HepG2 (cell line): Measurements from ENCODE around the gene CPVL. TPM values are rescaled to one million over a fixed set of nuclear protein-coding genes. Genes with fewer than 3 reads are reported as not detected.

Experiments used
- ATAC-seq: fragments of 200-7000 bp; cut with Tn5 transposase; 3 replicates; pipeline ENCODE4 v1.9.1; 2020; ENCODE audit warnings: mild to moderate bottlenecking, moderate library complexity
- BruUV-seq: library from RNA; stranded (reverse); fragments of 400-500 nt; replicated peaks from 2 replicates; lab custom pipeline; 2021; lab: Mats Ljungman, UMichigan
- CTCF ChIA-PET: fragments of 300-600 bp; formaldehyde crosslinking; extraction: SDS; loops from one replicate; lab custom pipeline; 2021; ENCODE audit warnings: low total read pairs, inconsistent platforms, low intra/inter-chr PET ratio; lab: Yijun Ruan, JAX
- POLR2A ChIA-PET: fragments of 350-600 bp; sonication (Branson Sonifier 250); formaldehyde crosslinking; loops from one replicate; lab custom pipeline; 2020; ENCODE audit warnings: antibody characterized with exemption, inconsistent platforms; lab: Yijun Ruan, JAX
- DNase-seq: peaks from one replicate; pipeline ENCODE4 v3.0.0-alpha.2; 2015; ENCODE audit warnings: low spot score
- FAIRE-seq: peaks from 3 replicates; lab custom pipeline; 2011; peaks lifted over from hg19 to GRCh38; lab: Jason Lieb, UNC
- H2AFZ ChIP-seq: one replicate; pipeline ENCODE4 v1.6.1; 2011; ENCODE audit warnings: low read length, inconsistent platforms
- H3K27ac ChIP-seq: fragments of 300-600 bp; 3 replicates; pipeline ENCODE4 v1.8.0; 2011; ENCODE audit warnings: mixed run types, mild to moderate bottlenecking, mixed read lengths, low read length, inconsistent platforms; ENCODE audit not compliant: insufficient read depth; ENCODE audit errors: extremely low read length
- H3K27me3 ChIP-seq, 2 experiments: fragments of 200-600 bp in 1 of 2; 2 replicates in 1 of 2; 3 replicates in 1 of 2; pipeline versions ENCODE4 v1.6.0 to v1.8.0; 2011; ENCODE audit warnings: low read length in 2 of 2, mild to moderate bottlenecking in 2 of 2, moderate library complexity in 2 of 2, inconsistent platforms in 1 of 2; ENCODE audit not compliant: insufficient read depth in 2 of 2, control insufficient read depth in 1 of 2
- H3K36me3 ChIP-seq, 2 experiments: fragments of 200-600 bp in 1 of 2; replicated peaks in 1 of 2; 2 replicates in 1 of 2; 3 replicates in 1 of 2; pipeline versions ENCODE4 v1.5.1 to v1.8.0; 2011; ENCODE audit warnings: low read length in 2 of 2, inconsistent platforms in 1 of 2; ENCODE audit not compliant: insufficient read depth in 2 of 2, control insufficient read depth in 1 of 2
- H3K4me1 ChIP-seq: 2 replicates; pipeline ENCODE4 v1.5.1; 2012; ENCODE audit warnings: low read length, inconsistent platforms; ENCODE audit not compliant: insufficient read depth
- H3K4me2 ChIP-seq: 2 replicates; pipeline ENCODE4 v1.6.0; 2011; ENCODE audit warnings: low read depth, low read length, inconsistent platforms
- H3K4me3 ChIP-seq, 3 experiments: fragments of 200-600 bp in 1 of 3; sonication (generic), shearing (Covaris generic) in 1 of 3; replicated peaks in 1 of 3; 2 replicates each; pipeline ENCODE4 v1.5.1; 2011 to 2016; ENCODE audit warnings: low read length in 3 of 3, inconsistent platforms in 2 of 3, low read depth in 2 of 3, mild to moderate bottlenecking in 2 of 3, control low read depth in 1 of 3, mixed read lengths in 1 of 3; ENCODE audit not compliant: insufficient read depth in 1 of 3
- H3K79me2 ChIP-seq: one replicate; pipeline ENCODE4 v1.6.1; 2011; ENCODE audit warnings: low read length, inconsistent platforms; ENCODE audit not compliant: insufficient read depth
- H3K9ac ChIP-seq: 2 replicates; pipeline ENCODE4 v1.6.0; 2011; ENCODE audit warnings: mild to moderate bottlenecking, low read depth, low read length, inconsistent platforms; ENCODE audit not compliant: insufficient read depth
- H3K9me3 ChIP-seq: 2 replicates; pipeline ENCODE4 v1.5.1; 2012; ENCODE audit warnings: mild to moderate bottlenecking, low read length
- H4K20me1 ChIP-seq: 2 replicates; pipeline ENCODE4 v1.6.0; 2011; ENCODE audit warnings: inconsistent platforms, mild to moderate bottlenecking, low read length, moderate library complexity; ENCODE audit not compliant: insufficient read depth
- AFF4 ChIP-seq: sonication (generic); formaldehyde crosslinking; IDR thresholded peaks from 2 replicates; pipeline ENCODE4 v1.4.0; 2020; ENCODE audit warnings: missing genetic modification reagents
- EED ChIP-seq: sonication (generic); formaldehyde crosslinking; IDR thresholded peaks from 2 replicates; pipeline ENCODE4 v1.5.0; 2020; ENCODE audit warnings: mild to moderate bottlenecking, missing genetic modification reagents
- GPBP1L1 ChIP-seq: sonication (generic); formaldehyde crosslinking; IDR thresholded peaks from 2 replicates; pipeline ENCODE4 v1.5.0; 2020; ENCODE audit warnings: mild to moderate bottlenecking, missing genetic modification reagents
- GTF3A ChIP-seq: sonication (generic); formaldehyde crosslinking; conservative IDR thresholded peaks from 2 replicates; pipeline ENCODE4 v1.4.0; 2020; ENCODE audit warnings: mild to moderate bottlenecking, missing genetic modification reagents
- ZMYM4 ChIP-seq: sonication (generic); formaldehyde crosslinking; IDR thresholded peaks from 2 replicates; pipeline ENCODE4 v1.8.1; 2023; ENCODE audit warnings: mild to moderate bottlenecking, missing genetic modification reagents
- ZNF383 ChIP-seq: sonication (generic); formaldehyde crosslinking; IDR thresholded peaks from 2 replicates; pipeline ENCODE4 v1.4.0; 2020; ENCODE audit warnings: missing genetic modification reagents, mild to moderate bottlenecking, borderline replicate concordance
- ZSCAN21 ChIP-seq: sonication (generic); formaldehyde crosslinking; IDR thresholded peaks from 2 replicates; pipeline ENCODE4 v1.8.0; 2022; ENCODE audit warnings: mild to moderate bottlenecking, missing genetic modification reagents, moderate library complexity, borderline replicate concordance
- WGBS: methylation state at CpG from one replicate; pipeline ENCODE4 v1.1.6; 2017; ENCODE audit warnings: low lambda C conversion rate; 5-methylcytosine and 5-hydroxymethylcytosine counted together
- in situ Hi-C: cut with HindIII; loops from 2 replicates; pipeline ENCODE4 v1.10.0; 2017; ENCODE audit warnings: low pct_unique_long_range_greater_than_20kb; ENCODE audit not compliant: extremely low pct_ligation_motif_present
- intact Hi-C: fragments of 100-400 bp; cut with micrococcal nuclease; formaldehyde crosslinking; loops from one replicate; pipeline ENCODE4 v1.10.0; 2022; ENCODE audit not compliant: unreplicated experiment
- polyA plus RNA-seq, 8 experiments: library from polyadenylated mRNA; depleted of rRNA in 3 of 8; stranded (reverse) in 7 of 8; unstranded in 1 of 8; fragments of >200 nt; fragmentation: Illumina TruSeq in 4 of 8; extraction: Trizol in 4 of 8; gene quantifications; 2 replicates each; pipeline versions ENCODE4 v1.2.1 to v1.2.3, GENCODE V29; 2011 to 2016; ENCODE audit warnings: low read depth in 4 of 8, missing spikeins in 1 of 8, mixed read lengths in 1 of 8; ENCODE audit not compliant: insufficient read depth in 1 of 8
- total RNA-seq, 5 experiments: library from RNA; depleted of rRNA; stranded (reverse); fragments of >200 nt; fragmentation: Illumina TruSeq; extraction: Trizol; gene quantifications; 2 replicates each; pipeline ENCODE4 v1.2.3, GENCODE V29; 2016; ENCODE audit warnings: low read depth in 1 of 5

CPVL gene
- total and polyA plus RNA-seq, 2 of the 13 experiments (the other 11 are each of a cell fraction or from before 2014, with no cell fraction given), result 59.2 to 294 TPM

DNA sequence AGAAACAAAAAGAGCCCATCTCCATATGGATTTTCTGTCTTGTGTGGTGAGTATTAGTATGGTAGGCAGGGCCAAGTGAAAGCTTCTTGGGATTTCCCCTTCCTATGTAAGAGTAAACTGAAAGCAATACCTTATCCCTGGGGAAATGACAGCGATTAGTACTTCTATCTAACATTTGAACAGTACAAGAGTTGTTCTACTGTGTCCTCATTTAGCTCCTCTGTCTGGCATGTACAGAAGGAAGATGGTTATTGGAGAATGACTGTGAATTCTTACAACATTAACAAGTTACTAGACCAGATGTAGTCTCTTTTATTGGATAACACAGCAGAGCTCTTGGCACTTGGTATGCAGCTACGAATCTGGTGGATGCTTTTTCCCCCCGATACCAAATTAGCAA lies 170.3 kb downstream of the CPVL start:
- Histone ChIP-seq H3K9me3 (peaks cover 12% of the 10 kb centered on the region; the same call in 1 of the 2 replicates), H3K4me3 (no peak overlapping the region), H3K4me2 (no peak overlapping the region), H3K27ac (no peak overlapping the region), H3K79me2 (no peaks in the 10 kb centered on the region)
- no peak for FAIRE-seq
- intact Hi-C loops, result no loop called here
- POLR2A ChIA-PET, result no interaction called here
- TF ChIP-seq EED (CRISPR knock-in tag) (no peak), ZSCAN21 (CRISPR knock-in tag) (no peak), GTF3A (CRISPR knock-in tag) (no peak), ZMYM4 (CRISPR knock-in tag) (no peak), GPBP1L1 (CRISPR knock-in tag) (no peak), AFF4 (CRISPR knock-in tag) (no peak), ZNF383 (no peak)
- TF ChIP-seq, all 625 proteins: peak for 0
- in situ Hi-C loops, result no loop called here
- Histone ChIP-seq H3K9ac (no peak overlapping the region), H4K20me1 (no peaks in the 10 kb centered on the region), H3K36me3 (no peaks in the 10 kb centered on the region), H3K4me1 (no peaks in the 10 kb centered on the region), H3K27me3 (no peaks in the 10 kb centered on the region), H2AFZ (no peak overlapping the region)
- ATAC-seq (no peak), DNase-seq (no peak)
- CTCF ChIA-PET, result no interaction called here
- no TSS peak for BruUV-seq
- WGBS, result 47% methylated on average over 3 of the region's 3 CpGs
